GM18951 (cell line): ENCODE data around the gene POU2AF1.

Experiments
- POLR2A ChIP-seq: IDR thresholded peaks from 4 replicates; pipeline ENCODE4 v1.6.1; 2011; ENCODE audit warnings: mild to moderate bottlenecking; ENCODE audit not compliant: insufficient read length, insufficient read depth; ENCODE audit errors: extremely low read depth
- in situ Hi-C: fragments of 300-500 bp; cut with MboI; formaldehyde crosslinking; loops from one replicate; pipeline ENCODE4 v1.12.0; 2022; ENCODE audit warnings: low sequenced_read_pairs, mixed read lengths, inconsistent platforms; ENCODE audit not compliant: unreplicated experiment

The POU2AF1 gene

GRCh38 chr11:111368285-111368560 is 10.9 kb downstream of the POU2AF1 start:
- TF ChIP-seq POLR2A = peak; percentile 7

GRCh38 chr11:111367411-111368284 is 11.4 kb downstream of the POU2AF1 start:
- in situ Hi-C loops = loop anchor here (5.0 kb wide), 1 partner anchor 50 kb away; no protein-coding TSS in a partner anchor
- no peak for TF ChIP-seq POLR2A

More at GRCh38 chr11:111368285-111368560, 10.9 kb downstream of the POU2AF1 start:
- in situ Hi-C loops = loop anchor here (5.0 kb wide), 1 partner anchor 49 kb away; no protein-coding TSS in a partner anchor

- peak; percentile 18 for TF ChIP-seq POLR2A
- in situ Hi-C loops = loop anchor here (5.0 kb wide), 1 partner anchor 51 kb away; no protein-coding TSS in a partner anchor
These were observed 12.3 kb downstream of the POU2AF1 start for GRCh38 chr11:111366560-111367410.

GRCh38 chr11:111365722-111366559 is 13.1 kb downstream of the POU2AF1 start:
- in situ Hi-C loops = loop anchor here (5.0 kb wide), 1 partner anchor 51 kb away; no protein-coding TSS in a partner anchor
- peak; percentile 31 for TF ChIP-seq POLR2A

GRCh38 chr11:111364503-111364902 is 14.6 kb downstream of the POU2AF1 start:
- peak; percentile 19 for TF ChIP-seq POLR2A
- in situ Hi-C loops = no loop called here

- no peak for TF ChIP-seq POLR2A
- in situ Hi-C loops = no loop called here
These were observed 15.1 kb downstream of the POU2AF1 start for GRCh38 chr11:111363985-111364384.

- in situ Hi-C loops = no loop called here
- TF ChIP-seq POLR2A = no peak
These were observed 16.1 kb downstream of the POU2AF1 start for GRCh38 chr11:111362887-111363411.

GRCh38 chr11:111361874-111362273 is 17.2 kb downstream of the POU2AF1 start:
- in situ Hi-C loops = no loop called here
- TF ChIP-seq POLR2A = peak; percentile 25

- peak; percentile 44 for TF ChIP-seq POLR2A
- in situ Hi-C loops = no loop called here
These were observed 17.8 kb downstream of the POU2AF1 start for GRCh38 chr11:111361052-111361801.

GRCh38 chr11:111360150-111361043 is 18.7 kb downstream of the POU2AF1 start:
- in situ Hi-C loops = no loop called here
- no peak for TF ChIP-seq POLR2A
